ENCODE results near the gene TEX22. TPM values are rescaled to one million over a fixed set of nuclear protein-coding genes. Genes with fewer than 3 reads are reported as not detected.
"Not testable (repeated sequence)": the region's sequence is repeated elsewhere in the genome, so short reads cannot be mapped to it uniquely, and the experiment has no call there.

TEX22 gene
- total and polyA plus RNA-seq, 2 donors, result 0.85 to 1.2 TPM

DNA sequence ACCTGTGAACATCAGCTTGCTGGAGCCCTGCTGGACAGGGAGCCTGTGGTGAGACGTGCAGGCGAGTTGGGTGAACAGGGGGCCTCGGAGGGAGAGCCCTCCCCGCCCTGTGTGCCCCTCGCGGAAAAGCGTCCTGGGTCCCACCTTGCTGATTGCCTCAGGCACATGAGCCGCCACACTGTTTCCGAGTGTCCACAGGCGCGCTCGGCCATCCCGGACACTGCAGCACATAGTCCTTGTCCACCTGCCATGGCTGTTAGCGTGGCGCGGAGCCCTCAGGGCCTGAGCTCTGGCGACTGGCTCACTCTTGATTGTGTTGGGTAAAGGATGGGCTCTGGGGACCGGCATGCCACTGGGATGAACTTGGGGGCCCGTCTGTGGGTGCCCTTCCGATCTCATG is 43.8 kb upstream of the TEX22 start:
- H3K36me3 ChIP-seq (ENCODE audit: control insufficient read depth in 2 of 2, insufficient read depth in 2 of 2, low read length in 1 of 2), result peaks cover 4 to 6% of the 10 kb centered on the region in 2 donors
- DNase-seq (ENCODE audit: low read depth in 6 of 9, low spot score in 9 of 9), result no peak
- no peaks in the 10 kb centered on the region for H3K27me3 ChIP-seq (ENCODE audit: control insufficient read depth in 2 of 2, insufficient read depth in 1 of 2, low read length in 1 of 2)
- no peak overlapping the region for H3K27ac ChIP-seq (ENCODE audit: low read depth in 1 of 2, low read length in 1 of 2)
- H3K4me3 ChIP-seq (ENCODE audit: low read length in 2 of 2), result no peak overlapping the region
- WGBS, result over 99% methylated on average over 20 of the region's 20 CpGs
- peaks cover 0 to 3% of the 10 kb centered on the region in 2 donors for H3K4me1 ChIP-seq (ENCODE audit: control insufficient read depth in 2 of 2, insufficient read depth in 2 of 2, low read length in 2 of 2)
- H3K9me3 ChIP-seq (ENCODE audit: control insufficient read depth in 2 of 2, insufficient read depth in 1 of 2, low read length in 1 of 2), result no peaks in the 10 kb centered on the region

DNA sequence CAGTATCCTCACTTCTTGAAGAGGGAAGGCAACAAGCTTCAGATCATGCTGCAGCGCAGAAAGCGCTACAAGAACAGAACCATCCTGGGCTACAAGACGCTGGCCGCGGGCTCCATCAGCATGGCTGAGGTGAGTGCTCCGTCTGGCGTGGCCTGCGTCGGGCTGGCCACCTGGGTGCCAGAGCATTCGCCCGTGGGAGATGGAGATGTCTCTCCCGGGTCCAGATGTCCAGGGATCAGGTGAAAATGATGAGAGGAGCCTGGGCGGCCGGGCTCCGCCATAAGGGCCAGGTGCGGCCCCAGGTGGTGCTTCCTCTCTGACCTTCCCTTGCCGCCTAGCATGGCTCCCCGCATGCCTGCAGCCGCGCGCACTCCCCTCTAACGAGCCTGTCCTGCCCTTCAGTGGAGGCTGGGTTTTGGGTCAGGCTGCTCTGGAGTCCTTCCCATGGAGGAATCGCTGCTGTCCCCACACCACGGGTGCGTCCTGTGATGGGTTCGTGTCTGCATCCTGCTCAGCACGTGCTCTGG is 43.2 kb upstream of the TEX22 start:
- Histone ChIP-seq H3K36me3 (ENCODE audit: control insufficient read depth in 2 of 2, insufficient read depth in 2 of 2, low read length in 1 of 2) (peaks cover 4 to 5% of the 10 kb centered on the region in 2 donors), H3K9me3 (ENCODE audit: control insufficient read depth in 2 of 2, insufficient read depth in 1 of 2, low read length in 1 of 2) (no peaks in the 10 kb centered on the region), H3K27me3 (ENCODE audit: control insufficient read depth in 2 of 2, insufficient read depth in 1 of 2, low read length in 1 of 2) (no peaks in the 10 kb centered on the region), H3K4me3 (ENCODE audit: low read length in 2 of 2) (no peak overlapping the region), H3K27ac (ENCODE audit: low read depth in 1 of 2, low read length in 1 of 2) (no peak overlapping the region), H3K4me1 (ENCODE audit: control insufficient read depth in 2 of 2, insufficient read depth in 2 of 2, low read length in 2 of 2) (peaks cover 0 to 3% of the 10 kb centered on the region in 2 donors)
- DNase-seq (ENCODE audit: low read depth in 6 of 9, low spot score in 9 of 9), result no peak
- 98% methylated on average over 27 of the region's 27 CpGs for WGBS

DNA sequence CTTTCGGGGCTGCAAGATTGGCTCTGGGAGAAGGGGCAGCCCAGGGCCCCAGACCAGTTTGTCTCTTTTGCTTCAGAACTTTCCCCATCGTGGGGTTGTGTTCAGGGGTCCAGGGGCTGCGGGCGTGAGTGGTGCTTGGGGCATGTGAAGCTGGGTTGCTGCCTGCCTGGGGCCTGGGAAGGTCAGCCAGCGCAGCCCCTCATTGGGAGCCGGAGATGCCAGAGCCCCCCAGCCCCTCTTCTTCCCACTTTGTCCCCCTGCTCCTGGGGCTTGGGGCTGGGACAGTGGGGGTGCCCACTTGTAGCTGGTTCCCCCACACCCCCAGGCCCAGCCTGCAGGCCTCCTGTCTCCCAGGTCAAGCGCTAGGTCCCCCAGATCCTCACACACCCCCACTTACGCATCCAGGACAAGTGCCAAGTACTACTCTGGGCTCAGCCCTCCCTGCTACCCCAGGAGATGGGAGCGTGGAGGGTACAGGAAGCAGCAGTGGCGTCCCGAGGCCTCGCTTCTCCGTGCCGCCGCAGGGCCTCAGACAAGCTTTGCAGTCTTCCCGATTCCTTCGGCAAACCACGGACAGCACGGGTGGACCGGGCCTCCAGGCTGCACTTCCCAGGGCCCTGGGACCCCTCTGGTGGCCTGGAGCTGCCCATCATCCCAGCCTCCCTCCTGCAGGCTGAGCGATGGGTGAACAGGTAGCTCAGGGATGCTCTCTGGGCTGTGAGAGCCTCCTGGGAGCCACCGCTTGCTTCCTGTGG is 42.3 kb upstream of the TEX22 start:
- H3K9me3 ChIP-seq (ENCODE audit: control insufficient read depth in 2 of 2, insufficient read depth in 1 of 2, low read length in 1 of 2), result no peaks in the 10 kb centered on the region
- H3K27me3 ChIP-seq (ENCODE audit: control insufficient read depth in 2 of 2, insufficient read depth in 1 of 2, low read length in 1 of 2), result no peaks in the 10 kb centered on the region
- no peak overlapping the region for H3K4me3 ChIP-seq (ENCODE audit: low read length in 2 of 2)
- no peak for DNase-seq (ENCODE audit: low read depth in 6 of 9, low spot score in 9 of 9)
- 97% methylated on average over 22 of the region's 22 CpGs for WGBS
- H3K36me3 ChIP-seq (ENCODE audit: control insufficient read depth in 2 of 2, insufficient read depth in 2 of 2, low read length in 1 of 2), result peaks cover 4 to 6% of the 10 kb centered on the region in 2 donors
- peaks cover 0 to 3% of the 10 kb centered on the region in 2 donors for H3K4me1 ChIP-seq (ENCODE audit: control insufficient read depth in 2 of 2, insufficient read depth in 2 of 2, low read length in 2 of 2)
- H3K27ac ChIP-seq (ENCODE audit: low read depth in 1 of 2, low read length in 1 of 2), result no peak overlapping the region

DNA sequence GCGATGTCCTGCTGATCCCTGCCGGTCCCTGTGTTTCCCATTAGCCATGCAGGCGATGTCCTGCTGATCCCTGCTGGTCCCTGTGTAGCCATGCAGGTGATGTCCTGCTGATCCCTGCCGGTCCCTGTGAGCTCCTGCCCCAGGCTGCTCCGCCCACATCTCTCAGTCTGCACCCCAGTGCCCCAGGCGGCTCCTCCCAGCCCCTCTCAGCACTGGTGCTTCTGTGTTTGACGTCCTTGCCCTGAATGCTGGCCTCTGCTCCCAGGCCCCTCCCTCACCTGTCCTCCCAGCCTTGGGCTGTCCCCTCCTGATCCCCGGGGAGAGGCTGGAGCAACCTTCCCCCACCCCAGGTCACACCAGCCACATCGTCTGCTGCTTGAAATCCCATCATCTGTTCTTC is 41.4 kb upstream of the TEX22 start:
- no peak for DNase-seq (ENCODE audit: low read depth in 6 of 9, low spot score in 9 of 9)
- Histone ChIP-seq H3K36me3 (ENCODE audit: control insufficient read depth in 2 of 2, insufficient read depth in 2 of 2, low read length in 1 of 2) (peaks cover 4 to 6% of the 10 kb centered on the region in 2 donors), H3K4me1 (ENCODE audit: control insufficient read depth in 2 of 2, insufficient read depth in 2 of 2, low read length in 2 of 2) (peaks cover 0 to 2% of the 10 kb centered on the region in 2 donors), H3K4me3 (ENCODE audit: low read length in 2 of 2) (no peak overlapping the region), H3K9me3 (ENCODE audit: control insufficient read depth in 2 of 2, insufficient read depth in 1 of 2, low read length in 1 of 2) (no peaks in the 10 kb centered on the region), H3K27me3 (ENCODE audit: control insufficient read depth in 2 of 2, insufficient read depth in 1 of 2, low read length in 1 of 2) (no peaks in the 10 kb centered on the region), H3K27ac (ENCODE audit: low read depth in 1 of 2, low read length in 1 of 2) (no peak overlapping the region)
- 97% methylated on average over 9 of the region's 9 CpGs for WGBS

DNA sequence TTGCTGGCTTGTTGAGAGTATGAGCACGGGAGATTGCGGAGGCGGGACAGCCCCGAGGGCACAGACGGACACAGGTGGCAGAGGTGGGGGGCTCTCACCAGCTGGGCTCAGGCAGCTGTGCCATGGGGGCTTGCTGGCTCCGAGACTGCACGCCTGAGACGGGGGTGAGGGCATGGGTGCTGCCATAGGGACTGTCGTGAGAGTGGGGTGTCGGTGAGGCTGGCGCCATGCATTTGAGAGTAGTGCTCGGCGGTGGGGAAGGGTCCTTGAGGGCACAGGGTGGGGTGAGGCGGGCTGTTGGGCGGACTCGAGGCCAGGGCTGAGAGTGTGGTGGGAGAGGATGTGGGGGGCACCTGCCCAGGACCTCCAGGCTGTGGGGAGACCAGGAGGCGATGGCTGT is 40.7 kb upstream of the TEX22 start:
- Histone ChIP-seq H3K36me3 (ENCODE audit: control insufficient read depth in 2 of 2, insufficient read depth in 2 of 2, low read length in 1 of 2) (peaks cover 4 to 6% of the 10 kb centered on the region in 2 donors), H3K4me3 (ENCODE audit: low read length in 2 of 2) (no peak overlapping the region), H3K27ac (ENCODE audit: low read depth in 1 of 2, low read length in 1 of 2) (no peak overlapping the region), H3K4me1 (ENCODE audit: control insufficient read depth in 2 of 2, insufficient read depth in 2 of 2, low read length in 2 of 2) (no peaks in the 10 kb centered on the region), H3K27me3 (ENCODE audit: control insufficient read depth in 2 of 2, insufficient read depth in 1 of 2, low read length in 1 of 2) (no peaks in the 10 kb centered on the region), H3K9me3 (ENCODE audit: control insufficient read depth in 2 of 2, insufficient read depth in 1 of 2, low read length in 1 of 2) (no peaks in the 10 kb centered on the region)
- WGBS, result 98% methylated on average over 17 of the region's 17 CpGs
- no peak for DNase-seq (ENCODE audit: low read depth in 6 of 9, low spot score in 9 of 9)

DNA sequence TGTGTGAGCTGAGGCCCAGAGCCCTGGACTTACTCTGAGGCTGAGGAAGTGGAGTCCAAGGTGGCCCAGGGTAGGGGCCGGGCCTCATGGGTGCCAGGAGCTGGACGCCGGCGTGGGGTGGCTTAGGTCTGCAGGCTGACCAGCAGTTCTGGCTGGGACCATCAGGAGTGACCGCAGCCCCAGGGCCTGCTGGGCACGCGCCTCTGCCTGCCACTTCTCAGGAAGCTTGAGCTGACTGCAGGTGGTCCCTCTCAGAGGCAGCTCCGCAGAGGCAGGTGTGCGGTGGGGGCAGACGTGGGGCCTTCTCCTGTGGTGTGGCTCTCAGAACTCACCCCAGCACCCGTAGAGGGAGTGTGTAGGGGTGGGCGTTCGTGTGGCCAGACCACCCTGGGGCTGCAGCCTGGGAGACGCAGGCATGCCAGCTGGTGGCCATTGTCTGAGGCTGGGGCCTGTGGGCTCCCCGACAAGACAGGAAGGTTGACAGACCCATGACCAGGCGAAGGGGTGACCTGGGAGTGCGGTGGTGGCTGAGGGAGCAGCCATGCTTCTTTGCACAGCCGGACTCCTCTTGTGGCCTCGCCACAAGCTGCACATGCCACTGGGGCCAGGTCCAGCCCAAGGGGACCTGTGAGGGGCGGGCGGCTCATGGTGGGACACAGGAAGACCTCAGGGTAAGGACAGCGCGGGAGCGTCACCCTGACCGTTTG is 40.0 kb upstream of the TEX22 start:
- Histone ChIP-seq H3K27ac (ENCODE audit: low read depth in 1 of 2, low read length in 1 of 2) (no peak overlapping the region), H3K4me3 (ENCODE audit: low read length in 2 of 2) (no peak overlapping the region), H3K9me3 (ENCODE audit: control insufficient read depth in 2 of 2, insufficient read depth in 1 of 2, low read length in 1 of 2) (no peaks in the 10 kb centered on the region), H3K36me3 (ENCODE audit: control insufficient read depth in 2 of 2, insufficient read depth in 2 of 2, low read length in 1 of 2) (peaks cover 4 to 6% of the 10 kb centered on the region in 2 donors), H3K4me1 (ENCODE audit: control insufficient read depth in 2 of 2, insufficient read depth in 2 of 2, low read length in 2 of 2) (no peaks in the 10 kb centered on the region), H3K27me3 (ENCODE audit: control insufficient read depth in 2 of 2, insufficient read depth in 1 of 2, low read length in 1 of 2) (no peaks in the 10 kb centered on the region)
- WGBS, result 96% methylated on average over 25 of the region's 25 CpGs
- no peak for DNase-seq (ENCODE audit: low read depth in 6 of 9, low spot score in 9 of 9)

DNA sequence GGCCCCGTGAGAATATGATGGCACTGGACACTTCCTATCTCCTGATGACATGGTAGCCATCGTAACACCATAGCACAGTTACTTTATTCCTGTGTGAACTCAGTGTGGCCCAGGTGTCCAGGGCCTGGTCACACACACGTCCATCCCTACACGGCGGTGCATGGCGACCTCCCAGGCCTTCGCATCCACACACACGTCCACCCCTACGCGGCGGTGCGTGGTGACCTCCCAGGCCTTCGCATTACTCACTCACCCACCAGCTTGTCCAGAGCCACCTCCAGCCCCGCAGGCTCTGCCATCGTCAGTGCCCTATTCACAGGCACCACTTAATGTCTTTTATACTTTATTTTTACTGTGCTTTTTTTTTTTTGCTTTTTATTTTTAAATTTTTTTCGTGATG is 39.4 kb upstream of the TEX22 start:
- DNase-seq (ENCODE audit: low read depth in 6 of 9, low spot score in 9 of 9), result no peak
- Histone ChIP-seq H3K36me3 (ENCODE audit: control insufficient read depth in 2 of 2, insufficient read depth in 2 of 2, low read length in 1 of 2) (peaks cover 4 to 6% of the 10 kb centered on the region in 2 donors), H3K4me3 (ENCODE audit: low read length in 2 of 2) (no peak overlapping the region), H3K4me1 (ENCODE audit: control insufficient read depth in 2 of 2, insufficient read depth in 2 of 2, low read length in 2 of 2) (peaks cover 0 to under 1% of the 10 kb centered on the region in 2 donors), H3K9me3 (ENCODE audit: control insufficient read depth in 2 of 2, insufficient read depth in 1 of 2, low read length in 1 of 2) (no peaks in the 10 kb centered on the region), H3K27me3 (ENCODE audit: control insufficient read depth in 2 of 2, insufficient read depth in 1 of 2, low read length in 1 of 2) (no peaks in the 10 kb centered on the region), H3K27ac (ENCODE audit: low read depth in 1 of 2, low read length in 1 of 2) (no peak overlapping the region)
- 98% methylated on average over 16 of the region's 16 CpGs for WGBS

DNA sequence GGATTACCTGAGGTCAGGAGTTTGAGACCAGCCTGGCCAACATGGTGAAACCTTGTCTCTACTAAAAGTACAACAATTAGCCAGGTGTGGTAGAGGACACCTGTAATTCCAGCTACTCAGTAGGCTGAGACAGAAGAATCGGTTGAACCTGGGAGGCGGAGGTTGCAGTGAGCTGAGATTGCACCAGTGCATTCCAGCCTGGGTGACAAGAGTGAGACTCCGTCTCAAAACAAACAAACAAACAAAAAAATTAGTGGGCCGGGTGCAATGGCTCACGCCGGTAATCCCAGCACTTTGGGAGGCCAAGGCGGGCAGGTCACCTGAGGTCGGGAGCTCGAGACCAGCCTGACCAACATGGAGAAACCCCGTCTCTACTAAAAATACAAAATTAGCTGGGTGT is 36.9 kb upstream of the TEX22 start:
- DNase-seq (ENCODE audit: low read depth in 6 of 9, low spot score in 9 of 9); H3K4me3 ChIP-seq (ENCODE audit: low read length in 2 of 2); H3K4me1 ChIP-seq (ENCODE audit: control insufficient read depth in 2 of 2, insufficient read depth in 2 of 2, low read length in 2 of 2); H3K9me3 ChIP-seq (ENCODE audit: control insufficient read depth in 2 of 2, insufficient read depth in 1 of 2, low read length in 1 of 2); H3K36me3 ChIP-seq (ENCODE audit: control insufficient read depth in 2 of 2, insufficient read depth in 2 of 2, low read length in 1 of 2); H3K27me3 ChIP-seq (ENCODE audit: control insufficient read depth in 2 of 2, insufficient read depth in 1 of 2, low read length in 1 of 2); H3K27ac ChIP-seq (ENCODE audit: low read depth in 1 of 2, low read length in 1 of 2): not testable (repeated sequence)
- WGBS, result 97% methylated on average over 10 of the region's 10 CpGs
